HG02870 (cell line): ENCODE data around the gene ADAP2.
"Not testable (repeated sequence)": the region's sequence is repeated elsewhere in the genome, so short reads cannot be mapped to it uniquely, and the experiment has no call there.

Source experiments
- ATAC-seq: cut with Tn5 transposase; IDR thresholded peaks from one replicate; pipeline ENCODE4 v1.9.1; 2021; ENCODE audit warnings: mild to moderate bottlenecking, moderate library complexity; ENCODE audit not compliant: unreplicated experiment

Gene ADAP2

GRCh38 chr17:30969989-30970830, 48.5 kb downstream of the ADAP2 start:
- ATAC-seq, result no peak

- ATAC-seq, result peak; percentile 60
These were observed 49.3 kb downstream of the ADAP2 start, which contains the start of gene RNF135 for GRCh38 chr17:30970831-30971567. Gene RNF135, plus strand, starts transcription at chr17:30971039. Its CDS starts 35 bp downstream, at chr17:30971074.

- ATAC-seq, result no peak
These were observed 53.5 kb downstream of the ADAP2 start for GRCh38 chr17:30975042-30975820.

- not testable (repeated sequence) for ATAC-seq
These were observed 58.2 kb downstream of the ADAP2 start for GRCh38 chr17:30979919-30980318.

GRCh38 chr17:30981531-30982519, 60.1 kb downstream of the ADAP2 start:
- ATAC-seq, result no peak

- no peak for ATAC-seq
These were observed 61.1 kb downstream of the ADAP2 start for GRCh38 chr17:30982855-30983254.

GRCh38 chr17:30990458-30990857, 68.7 kb downstream of the ADAP2 start:
- ATAC-seq, result no peak

- ATAC-seq, result no peak
These were observed 70.8 kb downstream of the ADAP2 start for GRCh38 chr17:30992551-30992950.

- ATAC-seq, result no peak
These were observed 73.6 kb downstream of the ADAP2 start for GRCh38 chr17:30995347-30995746.

GRCh38 chr17:30996486-30996885, 74.7 kb downstream of the ADAP2 start:
- no peak for ATAC-seq

- ATAC-seq, result no peak
These were observed 75.5 kb downstream of the ADAP2 start for GRCh38 chr17:30997270-30997669.

- ATAC-seq, result no peak
These were observed 76.1 kb downstream of the ADAP2 start for GRCh38 chr17:30997842-30998241.

GRCh38 chr17:31002047-31002446, 80.3 kb downstream of the ADAP2 start:
- ATAC-seq, result no peak

- ATAC-seq, result no peak
These were observed 81.6 kb downstream of the ADAP2 start for GRCh38 chr17:31003225-31003866.

GRCh38 chr17:31004160-31004559, 82.4 kb downstream of the ADAP2 start:
- ATAC-seq, result no peak

- no peak for ATAC-seq
These were observed 86.1 kb downstream of the ADAP2 start for GRCh38 chr17:31007695-31008373.

GRCh38 chr17:31008374-31009041, 86.8 kb downstream of the ADAP2 start:
- ATAC-seq, result no peak
